Epithelial cell of proximal tubule (primary cell): Measurements from ENCODE around the gene FAM78B. TPM values are rescaled to one million over a fixed set of nuclear protein-coding genes. Genes with fewer than 3 reads are reported as not detected.

ENCODE experiments used
- DNase-seq: peaks from one replicate; pipeline ENCODE4 v3.0.0-alpha.2; 2011; ENCODE audit warnings: low read depth
- H3K4me3 ChIP-seq: 2 replicates; pipeline ENCODE4 v1.5.1; 2011; ENCODE audit warnings: low read depth, mild to moderate bottlenecking, low read length
- total RNA-seq: library from RNA; depleted of rRNA; stranded (reverse); fragments of >200 nt; gene quantifications from 2 replicates; pipeline ENCODE4 v1.2.3, GENCODE V29; 2015
- TF ChIP-seq, protein P1 (sequence below): conservative IDR thresholded peaks from 2 replicates; pipeline ENCODE4 v1.5.1; 2012; ENCODE audit warnings: low read depth, mild to moderate bottlenecking, low read length

FAM78B gene, protein sequence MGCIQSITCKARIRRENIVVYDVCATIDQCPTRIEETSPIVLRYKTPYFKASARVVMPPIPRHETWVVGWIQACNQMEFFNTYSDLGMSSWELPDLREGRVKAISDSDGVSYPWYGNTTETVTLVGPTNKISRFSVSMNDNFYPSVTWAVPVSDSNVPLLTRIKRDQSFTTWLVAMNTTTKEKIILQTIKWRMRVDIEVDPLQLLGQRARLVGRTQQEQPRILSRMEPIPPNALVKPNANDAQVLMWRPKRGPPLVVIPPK
- total RNA-seq, result not detected in 2 replicates

DNA sequence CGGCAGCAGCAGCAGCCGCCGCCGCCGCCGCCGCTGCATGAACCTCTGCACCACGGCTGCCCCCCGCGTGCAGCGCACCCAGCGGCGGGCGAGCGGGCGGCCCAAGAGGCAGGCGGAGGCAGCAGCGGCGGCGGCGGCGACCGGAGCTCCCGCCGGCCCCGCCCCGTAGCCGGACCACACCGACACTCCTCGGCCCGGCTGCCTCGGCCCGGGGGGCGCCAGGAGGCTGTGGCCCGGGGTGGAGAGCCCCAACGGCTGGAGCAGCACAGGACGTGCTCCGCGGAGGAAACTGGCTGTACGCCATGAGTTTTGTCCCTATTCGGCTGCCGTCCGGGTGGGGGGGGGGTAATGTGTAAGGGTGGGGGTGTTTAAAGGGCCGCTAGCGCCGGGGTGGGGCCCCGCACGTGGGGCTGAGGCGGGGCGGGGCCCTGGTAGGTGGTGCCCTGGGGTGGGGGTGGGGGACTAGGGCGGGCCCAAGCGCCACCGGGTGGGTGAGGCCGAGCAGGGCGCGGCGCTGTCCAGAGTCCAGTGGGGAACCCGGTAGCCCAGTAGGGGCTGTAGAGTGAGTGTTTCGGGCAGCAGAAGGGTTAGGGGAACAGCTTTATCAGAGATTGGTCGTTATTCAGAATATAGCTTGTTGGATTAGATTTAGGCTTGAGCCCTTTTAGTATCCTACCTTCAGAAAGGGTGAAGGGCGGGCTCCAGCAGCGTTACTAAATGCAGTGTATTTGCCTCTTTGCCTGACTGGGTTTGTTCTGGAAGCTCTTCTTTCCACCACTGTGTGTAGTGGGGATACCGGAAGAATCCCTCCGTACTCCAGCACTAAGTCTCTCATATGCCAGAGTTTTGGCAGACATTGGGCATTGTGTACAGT is at the start of gene FAM78B:
Gene FAM78B, minus strand, starts transcription at position 304 of the 874 bp plus-strand sequence. CDS start 753 bp downstream, outside the sequence.
- DNase-seq, result no peak
- peak within 1 kb of the TSS; percentile 55 for H3K4me3 ChIP-seq
- TF ChIP-seq, protein P1, sequence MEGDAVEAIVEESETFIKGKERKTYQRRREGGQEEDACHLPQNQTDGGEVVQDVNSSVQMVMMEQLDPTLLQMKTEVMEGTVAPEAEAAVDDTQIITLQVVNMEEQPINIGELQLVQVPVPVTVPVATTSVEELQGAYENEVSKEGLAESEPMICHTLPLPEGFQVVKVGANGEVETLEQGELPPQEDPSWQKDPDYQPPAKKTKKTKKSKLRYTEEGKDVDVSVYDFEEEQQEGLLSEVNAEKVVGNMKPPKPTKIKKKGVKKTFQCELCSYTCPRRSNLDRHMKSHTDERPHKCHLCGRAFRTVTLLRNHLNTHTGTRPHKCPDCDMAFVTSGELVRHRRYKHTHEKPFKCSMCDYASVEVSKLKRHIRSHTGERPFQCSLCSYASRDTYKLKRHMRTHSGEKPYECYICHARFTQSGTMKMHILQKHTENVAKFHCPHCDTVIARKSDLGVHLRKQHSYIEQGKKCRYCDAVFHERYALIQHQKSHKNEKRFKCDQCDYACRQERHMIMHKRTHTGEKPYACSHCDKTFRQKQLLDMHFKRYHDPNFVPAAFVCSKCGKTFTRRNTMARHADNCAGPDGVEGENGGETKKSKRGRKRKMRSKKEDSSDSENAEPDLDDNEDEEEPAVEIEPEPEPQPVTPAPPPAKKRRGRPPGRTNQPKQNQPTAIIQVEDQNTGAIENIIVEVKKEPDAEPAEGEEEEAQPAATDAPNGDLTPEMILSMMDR, result no peak

DNA sequence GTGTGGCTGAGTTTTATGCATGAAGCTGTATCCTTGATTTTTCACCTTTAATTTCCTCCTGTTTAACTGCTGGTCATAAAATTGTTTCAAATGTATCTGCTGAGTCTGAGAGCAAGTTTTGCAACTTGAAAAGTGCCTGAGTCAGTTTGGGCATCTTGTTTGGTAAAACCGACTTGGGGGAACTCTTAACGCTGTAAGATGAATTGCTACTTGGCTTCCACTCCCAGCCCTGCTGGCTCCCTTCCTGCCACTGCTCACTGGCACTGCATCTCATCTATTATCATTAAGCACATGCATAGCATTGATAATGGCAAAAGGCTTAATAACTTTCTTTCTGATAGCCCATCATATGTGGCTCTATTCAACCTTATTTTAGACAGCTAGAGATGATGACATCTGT is 35.7 kb upstream of the FAM78B start:
- TF ChIP-seq, protein P1, result no peak
- DNase-seq, result no peak

DNA sequence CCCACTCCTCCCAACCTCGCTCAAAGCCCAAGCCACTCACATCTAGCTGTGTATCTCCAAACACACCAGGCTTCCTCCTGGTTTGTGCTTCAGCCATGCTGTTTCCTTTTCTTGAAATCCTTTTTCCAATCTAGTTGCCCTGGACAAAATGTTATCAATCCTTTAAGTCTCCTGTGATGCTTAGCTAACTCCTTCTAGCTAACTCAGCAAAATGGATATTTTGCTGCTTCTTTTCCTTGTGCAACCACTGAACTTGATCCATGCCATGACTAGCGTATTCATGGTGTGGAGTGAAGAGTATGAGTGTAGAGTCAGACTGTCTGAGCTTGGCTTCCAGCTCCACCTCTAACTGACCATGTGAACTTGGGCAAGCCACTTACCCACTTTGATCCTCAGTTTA is 33.9 kb upstream of the FAM78B start:
- DNase-seq, result no peak
- TF ChIP-seq, protein P1, result no peak
- no peak overlapping the region for H3K4me3 ChIP-seq

More for the DNA sequence above, 35.7 kb upstream of the FAM78B start:
- no peak overlapping the region for H3K4me3 ChIP-seq

DNA sequence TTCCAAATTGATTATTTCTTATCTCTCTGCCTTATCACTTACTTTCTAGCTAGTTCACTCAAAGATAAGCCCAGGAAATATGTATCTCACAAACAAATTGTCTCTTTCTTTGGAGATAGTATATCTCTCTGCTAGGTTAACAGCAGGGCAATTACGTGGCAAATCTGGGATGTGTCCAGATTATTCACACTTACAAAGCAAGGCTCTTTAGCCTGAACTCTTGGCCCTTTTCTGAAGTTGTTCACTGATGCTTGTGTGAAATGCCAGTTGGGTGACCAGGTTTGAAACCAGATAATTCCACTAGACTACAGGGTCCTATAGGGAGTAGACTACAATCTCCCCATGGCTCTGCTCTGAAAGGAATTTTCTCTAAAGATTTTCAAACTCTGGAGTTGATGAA is 30.8 kb upstream of the FAM78B start:
- peak; percentile 80 for DNase-seq
- TF ChIP-seq, protein P1, result no peak
- no peak overlapping the region for H3K4me3 ChIP-seq

DNA sequence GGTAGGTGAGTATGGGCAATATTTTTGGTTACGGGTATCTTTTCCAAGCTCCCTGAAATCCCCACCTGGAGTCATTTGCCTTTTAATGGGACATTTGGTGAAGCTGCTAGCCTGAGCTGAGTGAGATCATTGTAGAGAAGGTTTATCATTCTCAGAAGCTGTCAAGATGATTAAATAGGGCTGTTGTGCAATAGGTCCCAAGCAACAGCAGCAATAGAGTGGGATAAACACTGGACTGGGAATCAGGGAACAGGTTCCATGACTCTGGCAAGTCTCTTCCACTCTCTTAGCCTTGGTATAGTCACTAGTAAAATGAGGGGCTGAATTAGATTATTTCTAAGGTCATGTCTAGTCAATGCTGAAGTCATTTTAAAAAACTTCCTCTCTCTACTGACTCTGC is 30.3 kb upstream of the FAM78B start:
- peak; percentile 77 for DNase-seq
- no peak overlapping the region for H3K4me3 ChIP-seq
- TF ChIP-seq, protein P1, result no peak

DNA sequence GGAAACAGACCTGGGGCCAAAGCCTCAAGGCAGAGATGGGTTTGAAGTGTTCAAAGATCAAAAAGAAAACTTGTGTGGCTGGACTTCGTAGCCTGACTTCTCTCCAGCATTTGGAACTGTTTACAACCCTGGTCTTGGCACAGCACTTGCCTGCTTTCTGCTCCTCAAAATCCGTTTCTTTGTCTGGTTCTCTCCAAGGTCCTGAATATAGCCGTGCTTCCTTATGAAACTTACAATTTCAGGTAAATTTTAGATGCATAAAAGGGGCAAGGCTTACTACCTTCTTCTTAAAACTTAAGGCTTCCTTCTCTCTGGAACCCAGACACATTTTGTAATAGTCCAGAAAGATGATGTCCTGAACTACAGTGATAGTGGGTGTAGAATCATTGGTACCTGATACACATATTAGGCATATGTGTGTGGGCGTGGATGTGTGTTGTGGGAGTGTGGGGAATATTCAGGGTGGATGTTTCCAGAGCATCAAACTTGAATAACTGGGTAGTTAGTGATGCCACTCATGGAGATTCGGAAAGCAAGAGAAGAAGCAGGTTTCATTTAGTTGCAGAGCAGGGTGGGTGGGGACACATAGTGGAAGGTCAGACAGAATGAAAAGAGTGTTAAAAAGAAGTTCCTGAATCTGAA is 26.4 kb upstream of the FAM78B start:
- no peak overlapping the region for H3K4me3 ChIP-seq
- TF ChIP-seq, protein P1, result no peak
- DNase-seq, result no peak
